Keratinocyte (primary cell): ENCODE data around the gene BRF1.

ENCODE experiments used
- CTCF ChIP-seq, 3 experiments: IDR thresholded peaks in 1 of 3; conservative IDR thresholded peaks in 1 of 3; optimal IDR thresholded peaks in 1 of 3; 2 replicates in 2 of 3; 3 replicates in 1 of 3; pipeline versions ENCODE3 to v1.5.1; 2011; ENCODE audit warnings: low read length in 3 of 3, mild to moderate bottlenecking in 3 of 3, moderate library complexity in 2 of 3, control low read depth in 1 of 3, inconsistent platforms in 1 of 3; ENCODE audit not compliant: insufficient read depth in 2 of 3; ENCODE audit errors: extremely low read depth in 1 of 3
- EZH2 ChIP-seq: IDR thresholded peaks from one replicate; pipeline ENCODE4 v1.6.1; 2012; ENCODE audit warnings: inconsistent platforms, mild to moderate bottlenecking, low read length, moderate library complexity

GRCh38 chr14:105176513-105176912 lies 124.3 kb downstream of the BRF1 start:
- TF ChIP-seq CTCF (optimal IDR thresholded peaks at IDR 0.05 in 1 of 3, IDR thresholded peaks at IDR 0.05 in 1 of 3, conservative IDR thresholded peaks at IDR 0.05 in 1 of 3; ENCODE audit: extremely low read depth in 1 of 3, insufficient read depth in 2 of 3, low read length in 3 of 3) (no peak), EZH2 (no peak)
